ENCODE data around the gene PRDM16.

- TF ChIP-seq POLR2A (IDR thresholded peaks at IDR 0.05), result no peak
- TF ChIP-seq CTCF (IDR thresholded peaks at IDR 0.05), result no peak
These were observed 229.2 kb downstream of the PRDM16 start for GRCh38 chr1:3298197-3298596.

Measured in thyroid gland (tissue), 4 donors.